ENCODE data around the gene NTHL1. TPM values are rescaled to one million over a fixed set of nuclear protein-coding genes. Genes with fewer than 3 reads are reported as not detected.

Gene NTHL1
- total and polyA plus RNA-seq, 2 experiments from 2014 or later = 84.6 to 87.9 TPM

GRCh38 chr16:2053897-2054296 lies 6.3 kb upstream of the NTHL1 start:
- H4K20me1 ChIP-seq (replicated peaks; ENCODE audit: insufficient read depth) = no peaks in the 10 kb centered on the region
- Mint-ChIP-seq H3K4me1 (no peaks in the 10 kb centered on the region), H3K36me3 (ENCODE audit: low read depth) (peaks cover 23% of the 10 kb centered on the region), H3K27me3 (ENCODE audit: insufficient read depth, low read depth, poor library complexity) (peaks cover 5% of the 10 kb centered on the region), H3K9me3 (no peaks in the 10 kb centered on the region), H3K27ac (no peak overlapping the region), H3K4me3 (no peak overlapping the region)
- no peak overlapping the region for H3K27ac ChIP-seq (ENCODE audit: low read depth)
- no peaks in the 10 kb centered on the region; the same call in 1 of the 2 replicates for H3K36me3 ChIP-seq (ENCODE audit: insufficient read depth)
- H2AFZ ChIP-seq = no peak overlapping the region
- H3K9me2 ChIP-seq (ENCODE audit: insufficient read depth) = no peaks in the 10 kb centered on the region
- ATAC-seq (no peak), DNase-seq (ENCODE audit: low spot score) (no peak)
- TF ChIP-seq EZH2 (IDR thresholded peaks at IDR 0.05; ENCODE audit: low read depth, unreplicated experiment) = no peak
- TF ChIP-seq, protein P1, sequence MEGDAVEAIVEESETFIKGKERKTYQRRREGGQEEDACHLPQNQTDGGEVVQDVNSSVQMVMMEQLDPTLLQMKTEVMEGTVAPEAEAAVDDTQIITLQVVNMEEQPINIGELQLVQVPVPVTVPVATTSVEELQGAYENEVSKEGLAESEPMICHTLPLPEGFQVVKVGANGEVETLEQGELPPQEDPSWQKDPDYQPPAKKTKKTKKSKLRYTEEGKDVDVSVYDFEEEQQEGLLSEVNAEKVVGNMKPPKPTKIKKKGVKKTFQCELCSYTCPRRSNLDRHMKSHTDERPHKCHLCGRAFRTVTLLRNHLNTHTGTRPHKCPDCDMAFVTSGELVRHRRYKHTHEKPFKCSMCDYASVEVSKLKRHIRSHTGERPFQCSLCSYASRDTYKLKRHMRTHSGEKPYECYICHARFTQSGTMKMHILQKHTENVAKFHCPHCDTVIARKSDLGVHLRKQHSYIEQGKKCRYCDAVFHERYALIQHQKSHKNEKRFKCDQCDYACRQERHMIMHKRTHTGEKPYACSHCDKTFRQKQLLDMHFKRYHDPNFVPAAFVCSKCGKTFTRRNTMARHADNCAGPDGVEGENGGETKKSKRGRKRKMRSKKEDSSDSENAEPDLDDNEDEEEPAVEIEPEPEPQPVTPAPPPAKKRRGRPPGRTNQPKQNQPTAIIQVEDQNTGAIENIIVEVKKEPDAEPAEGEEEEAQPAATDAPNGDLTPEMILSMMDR (conservative IDR thresholded peaks at IDR 0.05; ENCODE audit: low read depth in 2 of 2) = no peak
- TF ChIP-seq NANOG (IDR thresholded peaks at IDR 0.05; ENCODE audit: borderline replicate concordance) = no peak
- TF ChIP-seq, protein P2, sequence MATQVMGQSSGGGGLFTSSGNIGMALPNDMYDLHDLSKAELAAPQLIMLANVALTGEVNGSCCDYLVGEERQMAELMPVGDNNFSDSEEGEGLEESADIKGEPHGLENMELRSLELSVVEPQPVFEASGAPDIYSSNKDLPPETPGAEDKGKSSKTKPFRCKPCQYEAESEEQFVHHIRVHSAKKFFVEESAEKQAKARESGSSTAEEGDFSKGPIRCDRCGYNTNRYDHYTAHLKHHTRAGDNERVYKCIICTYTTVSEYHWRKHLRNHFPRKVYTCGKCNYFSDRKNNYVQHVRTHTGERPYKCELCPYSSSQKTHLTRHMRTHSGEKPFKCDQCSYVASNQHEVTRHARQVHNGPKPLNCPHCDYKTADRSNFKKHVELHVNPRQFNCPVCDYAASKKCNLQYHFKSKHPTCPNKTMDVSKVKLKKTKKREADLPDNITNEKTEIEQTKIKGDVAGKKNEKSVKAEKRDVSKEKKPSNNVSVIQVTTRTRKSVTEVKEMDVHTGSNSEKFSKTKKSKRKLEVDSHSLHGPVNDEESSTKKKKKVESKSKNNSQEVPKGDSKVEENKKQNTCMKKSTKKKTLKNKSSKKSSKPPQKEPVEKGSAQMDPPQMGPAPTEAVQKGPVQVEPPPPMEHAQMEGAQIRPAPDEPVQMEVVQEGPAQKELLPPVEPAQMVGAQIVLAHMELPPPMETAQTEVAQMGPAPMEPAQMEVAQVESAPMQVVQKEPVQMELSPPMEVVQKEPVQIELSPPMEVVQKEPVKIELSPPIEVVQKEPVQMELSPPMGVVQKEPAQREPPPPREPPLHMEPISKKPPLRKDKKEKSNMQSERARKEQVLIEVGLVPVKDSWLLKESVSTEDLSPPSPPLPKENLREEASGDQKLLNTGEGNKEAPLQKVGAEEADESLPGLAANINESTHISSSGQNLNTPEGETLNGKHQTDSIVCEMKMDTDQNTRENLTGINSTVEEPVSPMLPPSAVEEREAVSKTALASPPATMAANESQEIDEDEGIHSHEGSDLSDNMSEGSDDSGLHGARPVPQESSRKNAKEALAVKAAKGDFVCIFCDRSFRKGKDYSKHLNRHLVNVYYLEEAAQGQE (IDR thresholded peaks at IDR 0.05; ENCODE audit: unreplicated experiment) = no peak
- no peak for TF ChIP-seq POLR2AphosphoS5 (IDR thresholded peaks at IDR 0.05; ENCODE audit: low read depth)
- TF ChIP-seq ETS1 (IDR thresholded peaks at IDR 0.05) = no peak
- TF ChIP-seq STAT1 (IDR thresholded peaks at IDR 0.05; ENCODE audit: unreplicated experiment) = no peak
- no peak for TF ChIP-seq ZNF114 (CRISPR knock-in tag; IDR thresholded peaks at IDR 0.05)
- TF ChIP-seq JUNB (IDR thresholded peaks at IDR 0.05; ENCODE audit: unreplicated experiment) = no peak
- H3K4me1 ChIP-seq (ENCODE audit: insufficient read depth) = no peaks in the 10 kb centered on the region
- H3K79me2 ChIP-seq (replicated peaks; ENCODE audit: insufficient read depth) = peaks cover 3% of the 10 kb centered on the region; the same call in 1 of the 2 replicates
- no peaks in the 10 kb centered on the region for H3F3A ChIP-seq (replicated peaks; ENCODE audit: low read depth)
- H3K4me3 ChIP-seq = no peak overlapping the region
- H3K4me2 ChIP-seq = no peak overlapping the region
- H3K27me3 ChIP-seq (ENCODE audit: insufficient read depth) = no peaks in the 10 kb centered on the region

DNA sequence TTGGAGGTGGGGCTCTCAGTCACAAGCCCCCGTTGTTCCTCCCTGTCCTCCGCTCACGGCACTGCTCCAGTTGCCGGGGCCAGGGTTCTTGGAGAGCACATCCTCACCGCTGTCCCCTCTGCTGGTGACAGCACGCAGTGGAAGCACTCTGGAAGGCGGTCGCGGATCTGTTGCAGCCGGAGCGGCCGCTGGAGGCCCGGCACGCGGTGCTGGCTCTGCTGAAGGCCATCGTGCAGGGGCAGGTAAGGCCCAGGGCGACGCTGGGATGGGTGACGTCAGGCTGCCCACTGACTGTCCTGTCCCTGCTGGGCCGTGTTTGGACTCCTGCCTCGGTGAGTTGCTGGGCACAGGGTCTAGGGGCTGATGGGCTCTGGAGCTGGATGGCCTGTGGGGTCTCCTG lies 5.6 kb upstream of the NTHL1 start:
- Mint-ChIP-seq H3K4me1 (peaks cover 5% of the 10 kb centered on the region; the same call in 2 of the 3 replicates), H3K36me3 (ENCODE audit: low read depth) (peaks cover 17% of the 10 kb centered on the region), H3K9me3 (no peaks in the 10 kb centered on the region), H3K27me3 (ENCODE audit: insufficient read depth, low read depth, poor library complexity) (peaks cover 8% of the 10 kb centered on the region), H3K4me3 (no peak overlapping the region), H3K27ac (no peak overlapping the region)
- Histone ChIP-seq H3K4me2 (no peak overlapping the region), H3K9me2 (ENCODE audit: insufficient read depth) (no peaks in the 10 kb centered on the region), H3K36me3 (ENCODE audit: insufficient read depth) (no peaks in the 10 kb centered on the region; the same call in 1 of the 2 replicates), H2AFZ (no peak overlapping the region), H3F3A (replicated peaks; ENCODE audit: low read depth) (no peaks in the 10 kb centered on the region), H3K27me3 (ENCODE audit: insufficient read depth) (no peaks in the 10 kb centered on the region), H3K27ac (ENCODE audit: low read depth) (no peak overlapping the region), H4K20me1 (replicated peaks; ENCODE audit: insufficient read depth) (no peaks in the 10 kb centered on the region), H3K79me2 (replicated peaks; ENCODE audit: insufficient read depth) (peaks cover 10% of the 10 kb centered on the region), H3K4me3 (no peak overlapping the region), H3K4me1 (ENCODE audit: insufficient read depth) (peaks cover 4% of the 10 kb centered on the region; the same call in 1 of the 2 replicates)
- DNase-seq (ENCODE audit: low spot score) (no peak), ATAC-seq (no peak)
- TF ChIP-seq ZNF462 (CRISPR knock-in tag; IDR thresholded peaks at IDR 0.05) (no peak), ZNF114 (CRISPR knock-in tag; IDR thresholded peaks at IDR 0.05) (no peak)

Measured in GM23338 (cell line).